Prostate gland (tissue), 2 donors: ENCODE results near the gene TM9SF1. TPM values are rescaled to one million over a fixed set of nuclear protein-coding genes. Genes with fewer than 3 reads are reported as not detected.

Experiments
- DNase-seq: peaks from one replicate; pipeline ENCODE4 v3.0.0-alpha.2; 2019; ENCODE audit warnings: low spot score
- H3K27ac ChIP-seq, 2 donors: fragments of 200-600 bp; sonication (generic); 2 replicates each; pipeline ENCODE4 v1.5.1; 2017 to 2019
- H3K27me3 ChIP-seq: fragments of 200-600 bp; sonication (generic); replicated peaks from 2 replicates; pipeline ENCODE4 v1.5.1; 2019; ENCODE audit not compliant: insufficient read depth
- H3K36me3 ChIP-seq, 2 donors: fragments of 200-600 bp; sonication (generic); 1 replicate in 1 of 2; 2 replicates in 1 of 2; pipeline versions ENCODE4 v1.5.1 to v1.8.1; 2017 to 2019
- H3K4me1 ChIP-seq: fragments of 200-600 bp; sonication (generic); replicated peaks from 2 replicates; pipeline ENCODE4 v1.5.1; 2019
- H3K4me3 ChIP-seq, 2 donors: fragments of 200-600 bp; sonication (generic); 2 replicates each; pipeline ENCODE4 v1.5.1; 2017 to 2019
- H3K9me3 ChIP-seq: fragments of 200-600 bp; sonication (generic); 2 replicates; pipeline ENCODE4 v1.5.1; 2017
- CTCF ChIP-seq, 4 experiments: fragments of 200-600 bp in 2 of 4; fragments of 450-650 bp in 2 of 4; sonication (generic) in 2 of 4; IDR thresholded peaks; 1 replicate in 3 of 4; 2 replicates in 1 of 4; pipeline ENCODE4 v1.5.1; 2016 to 2019; ENCODE audit warnings: antibody characterized with exemption in 4 of 4, mild to moderate bottlenecking in 2 of 4, moderate library complexity in 2 of 4
- POLR2A ChIP-seq: fragments of 450-650 bp; IDR thresholded peaks from one replicate; pipeline ENCODE4 v1.6.1; 2016; ENCODE audit warnings: antibody characterized with exemption, mild to moderate bottlenecking
- POLR2AphosphoS5 ChIP-seq: sonication (generic); formaldehyde crosslinking; IDR thresholded peaks from one replicate; pipeline ENCODE4 v1.6.1; 2017; ENCODE audit warnings: antibody characterized with exemption
- WGBS: methylation state at CpG from one replicate; pipeline ENCODE4 v1.1.5; 2018; 5-methylcytosine and 5-hydroxymethylcytosine counted together
- intact Hi-C: fragments of 100-400 bp; cut with DNase I; formaldehyde crosslinking; loops from one replicate; pipeline ENCODE4 v1.14.2; 2022
- total RNA-seq, 2 donors: library from RNA; depleted of rRNA; stranded (reverse); fragments of >200 nt; gene quantifications; one replicate each; pipeline ENCODE4 v1.1.0, GENCODE V29; 2016

Gene TM9SF1
- total RNA-seq, 2 donors from 2014 or later, result 68.9 to 113 TPM

DNA sequence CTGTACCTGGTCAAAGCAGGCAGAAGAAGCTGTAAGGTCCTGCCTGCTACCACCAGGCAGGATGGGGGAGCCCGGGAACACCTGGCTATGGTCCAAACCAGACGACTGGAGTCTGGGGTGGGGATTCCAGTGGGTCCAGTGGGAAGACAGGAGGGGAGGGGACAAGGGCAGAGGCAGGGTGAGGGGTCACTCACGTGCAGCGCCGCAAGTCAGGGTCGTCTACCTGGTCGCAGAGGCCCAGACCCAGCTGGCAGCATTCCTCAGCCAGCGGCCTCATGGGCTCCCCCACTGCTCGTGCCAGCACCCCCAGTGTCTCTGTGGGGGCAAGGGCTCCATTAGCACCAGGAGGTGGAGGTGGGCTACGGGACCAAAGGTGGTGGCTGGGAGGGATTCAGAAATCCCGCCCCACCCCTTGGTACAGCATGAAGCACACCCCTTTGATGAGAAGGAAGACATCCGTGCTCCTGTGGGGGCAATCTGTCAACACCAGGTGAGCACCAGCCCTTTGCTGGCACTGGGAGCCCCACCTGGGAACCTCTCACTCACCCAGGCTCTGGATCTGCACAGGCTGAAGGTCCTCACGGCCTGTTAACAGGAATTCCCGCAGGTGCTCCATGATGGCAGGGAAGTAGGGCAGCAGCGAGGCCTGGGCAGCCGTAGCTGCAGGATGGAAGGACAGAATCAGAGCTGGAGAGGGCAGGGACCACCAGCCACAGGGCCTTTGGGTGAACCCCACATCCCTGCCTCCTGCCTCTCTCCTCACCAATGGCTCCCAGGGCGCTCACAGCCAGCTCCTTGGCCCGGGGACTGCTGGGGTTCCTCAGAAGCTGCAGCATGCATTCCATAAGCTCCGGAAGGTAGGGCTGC, 10.9 kb downstream of the TM9SF1 start:
- no peaks in the 10 kb centered on the region for H3K27me3 ChIP-seq
- no peak overlapping the region for H3K27ac ChIP-seq
- H3K9me3 ChIP-seq, result no peaks in the 10 kb centered on the region
- no peak overlapping the region for H3K4me3 ChIP-seq
- 87% methylated on average over 19 of the region's 19 CpGs for WGBS
- DNase-seq, result no peak
- H3K36me3 ChIP-seq, result peaks cover 0 to 26% of the 10 kb centered on the region in 2 donors
- H3K4me1 ChIP-seq, result peaks cover 7% of the 10 kb centered on the region
- intact Hi-C loops, result no loop called here
- TF ChIP-seq POLR2A (no peak), CTCF (IDR thresholded peaks at IDR 0.05) (no peak), POLR2AphosphoS5 (no peak)

- H3K27ac ChIP-seq, result no peak overlapping the region
- peaks cover 0 to 26% of the 10 kb centered on the region in 2 donors for H3K36me3 ChIP-seq
- no peaks in the 10 kb centered on the region for H3K9me3 ChIP-seq
- intact Hi-C loops, result no loop called here
- TF ChIP-seq POLR2A (no peak), CTCF (IDR thresholded peaks at IDR 0.05) (no peak)
- no peaks in the 10 kb centered on the region for H3K27me3 ChIP-seq
- no peak overlapping the region for H3K4me3 ChIP-seq
- peaks cover 7% of the 10 kb centered on the region for H3K4me1 ChIP-seq
- no peak for DNase-seq
- 89% methylated on average over 13 of the region's 15 CpGs for WGBS
Measured at GRCh38 chr14:24183014-24183481, 12.2 kb downstream of the TM9SF1 start.

- H3K36me3 ChIP-seq, result peaks cover 0 to 26% of the 10 kb centered on the region in 2 donors
- H3K27ac ChIP-seq, result no peak overlapping the region
- 82% methylated on average over 13 of the region's 14 CpGs for WGBS
Measured at GRCh38 chr14:24182110-24182882, 12.9 kb downstream of the TM9SF1 start.

GRCh38 chr14:24181371-24182077, 13.7 kb downstream of the TM9SF1 start:
- intact Hi-C loops, result no loop called here
- peaks cover 0 to 25% of the 10 kb centered on the region in 2 donors for H3K36me3 ChIP-seq
- 81% methylated on average over 19 of the region's 19 CpGs for WGBS
- no peak overlapping the region for H3K4me3 ChIP-seq
- H3K4me1 ChIP-seq, result peaks cover 3% of the 10 kb centered on the region
- no peaks in the 10 kb centered on the region for H3K9me3 ChIP-seq
- H3K27me3 ChIP-seq, result no peaks in the 10 kb centered on the region
- DNase-seq, result no peak
- no peak for TF ChIP-seq CTCF (IDR thresholded peaks at IDR 0.05)
- no peak for TF ChIP-seq POLR2A
- no peak for TF ChIP-seq POLR2AphosphoS5
- no peak overlapping the region for H3K27ac ChIP-seq

More at GRCh38 chr14:24182110-24182882, 12.9 kb downstream of the TM9SF1 start:
- no peaks in the 10 kb centered on the region for H3K9me3 ChIP-seq
- no peak for TF ChIP-seq CTCF (IDR thresholded peaks at IDR 0.05)
- TF ChIP-seq POLR2A, result no peak
- TF ChIP-seq POLR2AphosphoS5, result no peak
- no peak overlapping the region for H3K4me3 ChIP-seq
- no peak for DNase-seq
- intact Hi-C loops, result no loop called here
- no peaks in the 10 kb centered on the region for H3K27me3 ChIP-seq
- H3K4me1 ChIP-seq, result peaks cover 3% of the 10 kb centered on the region
